ENCODE measurements around the gene SFI1.

SFI1 gene

GRCh38 chr22:31646186-31647019 is 150.1 kb downstream of the SFI1 start:
- DNase-seq: peak; percentile 99

- DNase-seq: no peak
Measured at GRCh38 chr22:31647066-31647465, 150.7 kb downstream of the SFI1 start.

GRCh38 chr22:31647523-31648320 is 151.4 kb downstream of the SFI1 start:
- DNase-seq: peak; percentile 15

- peak; percentile 89 for DNase-seq
Measured at GRCh38 chr22:31650391-31650790, 154.1 kb downstream of the SFI1 start.

GRCh38 chr22:31651664-31652063 is 155.3 kb downstream of the SFI1 start:
- DNase-seq: no peak

GRCh38 chr22:31652088-31652487 is 155.8 kb downstream of the SFI1 start:
- no peak for DNase-seq

GRCh38 chr22:31652911-31653684 is 156.8 kb downstream of the SFI1 start:
- peak; percentile 64 for DNase-seq

GRCh38 chr22:31653944-31654343 is 157.6 kb downstream of the SFI1 start:
- no peak for DNase-seq

- no peak for DNase-seq
Measured at GRCh38 chr22:31654408-31654807, 158.1 kb downstream of the SFI1 start.

- DNase-seq: peak; percentile 60
Measured at GRCh38 chr22:31659246-31659645, 162.9 kb downstream of the SFI1 start.

- DNase-seq: peak; percentile 55
Measured at GRCh38 chr22:31660860-31661341, 164.6 kb downstream of the SFI1 start.

GRCh38 chr22:31661851-31662667 is 165.7 kb downstream of the SFI1 start, which contains the start of gene PISD:
TSS of gene PISD (minus strand) at chr22:31662215. CDS start at chr22:31662208, 7 bp downstream.
- peak; percentile 94 for DNase-seq

- no peak for DNase-seq
Measured at GRCh38 chr22:31662668-31663037, 166.3 kb downstream of the SFI1 start.

All from kidney glomerular epithelial cell (primary cell).